Erythroblast (primary cell): ENCODE data around the gene ANLN.
"Not testable (repeated sequence)": the region's sequence is repeated elsewhere in the genome, so short reads cannot be mapped to it uniquely, and the experiment has no call there.

Experiments
- DNase-seq, 2 experiments: peaks; one replicate each; lab custom pipeline; 2025; lab: John Stamatoyannopoulos, UW
- GATA1 ChIP-seq: IDR thresholded peaks from 2 replicates; pipeline ENCODE4 v1.6.1; 2011; ENCODE audit warnings: low read depth, mild to moderate bottlenecking, control low read depth, low read length, moderate library complexity
- POLR2A ChIP-seq: IDR thresholded peaks from 2 replicates; pipeline ENCODE4 v1.6.1; 2011; ENCODE audit warnings: mild to moderate bottlenecking, low read length

Gene ANLN

GRCh38 chr7:36475011-36475342 lies 85.3 kb downstream of the ANLN start:
- DNase-seq, result no peak
- TF ChIP-seq GATA1 (no peak), POLR2A (no peak)

- TF ChIP-seq GATA1, result no peak
- no peak for TF ChIP-seq POLR2A
- no peak for DNase-seq
These were observed 85.7 kb downstream of the ANLN start for GRCh38 chr7:36475381-36475780.

GRCh38 chr7:36478745-36479144 lies 89.1 kb downstream of the ANLN start:
- no peak for DNase-seq
- TF ChIP-seq GATA1 (no peak), POLR2A (no peak)

- not testable (repeated sequence) for DNase-seq
These were observed 94.2 kb downstream of the ANLN start for GRCh38 chr7:36483853-36484252.

GRCh38 chr7:36484265-36484664 lies 94.6 kb downstream of the ANLN start:
- no peak for DNase-seq
- TF ChIP-seq GATA1, result no peak
- TF ChIP-seq POLR2A, result no peak

GRCh38 chr7:36486336-36486735 lies 96.7 kb downstream of the ANLN start:
- TF ChIP-seq GATA1 (no peak), POLR2A (no peak)
- no peak for DNase-seq

- DNase-seq, result peak; percentile 35 to 45
- no peak for TF ChIP-seq GATA1
These were observed 98.2 kb downstream of the ANLN start for GRCh38 chr7:36487756-36488336.

- DNase-seq, result not testable (repeated sequence)
These were observed 99.0 kb downstream of the ANLN start for GRCh38 chr7:36488672-36489071.

- no peak for DNase-seq
- TF ChIP-seq GATA1 (no peak), POLR2A (no peak)
These were observed 100.8 kb downstream of the ANLN start for GRCh38 chr7:36490419-36490830.

- TF ChIP-seq POLR2A (no peak), GATA1 (no peak)
- no peak for DNase-seq
These were observed 101.7 kb downstream of the ANLN start for GRCh38 chr7:36491317-36491716.

GRCh38 chr7:36496576-36496975 lies 106.9 kb downstream of the ANLN start:
- DNase-seq, result no peak
- TF ChIP-seq POLR2A, result no peak
- no peak for TF ChIP-seq GATA1

GRCh38 chr7:36497176-36497575 lies 107.5 kb downstream of the ANLN start:
- not testable (repeated sequence) for DNase-seq

- no peak for DNase-seq
- TF ChIP-seq POLR2A, result no peak
- no peak for TF ChIP-seq GATA1
These were observed 108.1 kb downstream of the ANLN start for GRCh38 chr7:36497775-36498174.
